GM21360 (cell line): ENCODE measurements around the gene EHD3.
"Not testable (repeated sequence)": the region's sequence is repeated elsewhere in the genome, so short reads cannot be mapped to it uniquely, and the experiment has no call there.

ENCODE experiments used
- ATAC-seq: cut with Tn5 transposase; IDR thresholded peaks from one replicate; pipeline ENCODE4 v1.9.1; 2021; ENCODE audit warnings: mild to moderate bottlenecking, moderate library complexity; ENCODE audit not compliant: unreplicated experiment

The EHD3 gene

GRCh38 chr2:31283193-31283919 is 49.4 kb downstream of the EHD3 start:
- not testable (repeated sequence) for ATAC-seq

GRCh38 chr2:31284107-31284506 is 50.2 kb downstream of the EHD3 start:
- no peak for ATAC-seq

- ATAC-seq = no peak
Measured at GRCh38 chr2:31286230-31286629, 52.3 kb downstream of the EHD3 start.

DNA sequence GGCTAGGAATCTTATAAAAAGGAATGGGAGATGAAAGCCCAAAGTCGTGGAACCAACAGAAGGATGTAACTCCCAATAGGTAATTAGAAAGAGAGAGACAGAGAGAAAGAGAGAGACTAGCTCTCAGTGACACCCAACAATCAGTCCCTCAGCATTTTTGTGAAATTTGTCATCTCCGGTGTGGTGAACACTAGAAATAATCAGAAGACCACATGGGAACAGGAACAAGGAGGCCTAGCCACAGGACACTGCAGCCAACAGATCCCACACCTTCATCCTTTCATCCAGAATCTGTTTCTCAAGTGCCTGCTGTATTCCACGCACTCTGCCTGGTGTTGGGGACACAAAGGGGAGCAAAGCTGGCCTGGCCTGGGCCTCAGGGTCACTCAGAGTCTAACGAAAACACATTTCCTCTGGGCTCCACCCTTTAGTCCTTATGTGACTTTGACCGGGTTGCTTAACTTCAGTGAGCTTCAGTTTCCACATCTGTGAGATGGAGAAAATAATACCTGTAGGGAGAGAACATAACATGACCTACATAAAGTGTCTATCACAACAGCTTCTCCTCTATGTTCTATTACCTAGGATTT is 53.1 kb downstream of the EHD3 start:
- no peak for ATAC-seq

DNA sequence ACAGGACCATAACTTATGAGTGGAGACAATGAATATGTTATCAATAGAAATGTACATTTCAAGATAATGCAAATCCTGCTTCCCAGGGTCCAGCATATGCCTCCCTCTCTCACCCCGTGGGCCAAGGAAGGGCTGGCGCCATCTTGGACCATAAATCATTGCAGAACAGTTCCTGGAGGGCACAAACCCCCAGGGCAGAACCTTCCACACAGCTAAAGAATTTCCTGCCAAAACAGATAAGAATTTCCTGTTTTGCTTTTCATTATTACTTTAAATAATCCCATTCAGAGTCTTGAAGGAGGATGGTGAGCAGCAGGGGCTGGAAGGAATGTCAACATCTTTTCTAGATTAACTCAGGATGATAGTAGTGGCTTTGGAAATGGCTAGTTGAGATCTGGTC is 53.7 kb downstream of the EHD3 start:
- no peak for ATAC-seq

GRCh38 chr2:31294196-31294595 is 60.2 kb downstream of the EHD3 start:
- ATAC-seq = no peak

DNA sequence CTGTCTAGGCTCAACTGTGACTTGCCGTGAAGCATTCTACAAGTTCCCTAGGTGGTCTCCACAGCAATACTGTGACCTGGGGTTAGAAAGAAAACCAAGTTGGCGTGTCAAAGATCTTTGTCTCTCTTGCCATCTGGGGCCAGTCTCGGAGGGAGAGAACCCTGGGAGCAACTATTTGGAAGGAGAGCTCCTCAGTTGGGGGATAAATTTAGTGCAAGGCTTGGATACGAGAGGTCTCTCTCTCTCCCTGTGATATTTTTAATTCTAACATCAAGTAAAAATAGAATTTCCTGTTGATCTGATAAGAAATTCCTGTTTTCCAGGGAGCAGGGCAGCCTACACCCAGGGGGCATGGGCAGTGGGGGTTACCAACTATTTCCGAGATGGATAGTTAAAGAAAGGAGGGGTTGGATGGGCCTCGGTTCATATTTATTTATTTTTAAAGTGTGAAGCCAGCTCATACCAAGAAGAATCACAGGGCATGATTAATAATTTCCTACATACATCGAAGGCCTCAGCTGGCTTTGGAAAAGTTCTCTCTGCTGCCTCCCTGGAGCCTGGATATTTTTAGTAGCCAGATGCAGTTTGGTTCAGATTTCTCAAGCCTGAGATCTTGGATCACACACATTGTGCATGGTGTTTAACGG is 62.8 kb downstream of the EHD3 start:
- ATAC-seq = no peak

DNA sequence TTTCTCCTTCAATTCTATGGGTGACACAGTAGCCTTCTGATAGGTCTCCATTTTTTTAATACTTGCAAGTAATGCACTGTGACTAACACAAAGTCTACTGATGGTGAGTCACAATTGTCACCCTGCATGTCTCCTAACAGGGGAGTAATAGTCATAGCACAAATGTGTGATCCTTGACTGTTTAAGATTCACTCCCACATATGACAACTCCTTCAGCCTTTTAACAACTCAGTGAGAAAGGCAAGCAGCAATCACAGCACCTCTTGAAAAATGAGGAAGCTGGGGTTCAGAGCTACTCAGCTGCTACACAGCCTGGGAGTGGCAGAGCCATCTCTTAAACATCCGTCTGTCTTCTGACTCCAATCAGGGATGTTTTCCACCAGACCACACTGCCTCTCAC is 63.8 kb downstream of the EHD3 start:
- ATAC-seq = no peak

- no peak for ATAC-seq
Measured at GRCh38 chr2:31299547-31299946, 65.6 kb downstream of the EHD3 start.

DNA sequence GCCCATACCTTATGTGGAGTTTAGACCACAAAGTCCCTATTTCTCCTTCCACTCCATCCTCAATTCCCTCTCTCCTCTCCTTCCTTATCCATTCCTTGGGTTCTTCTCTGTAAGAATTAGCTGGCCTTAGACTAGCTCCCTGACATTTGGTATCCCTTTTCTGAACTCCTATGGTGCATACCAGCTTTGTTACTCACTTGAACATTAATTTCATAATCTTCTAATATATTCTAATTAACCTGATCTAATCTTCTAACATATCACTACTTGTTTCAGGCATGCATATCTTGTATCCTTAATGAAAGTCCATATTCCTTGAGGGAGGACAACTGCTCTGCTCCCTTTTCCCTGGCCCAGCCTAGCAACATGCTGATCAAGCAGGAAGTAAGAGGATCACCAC is 66.4 kb downstream of the EHD3 start:
- no peak for ATAC-seq

- no peak for ATAC-seq
Measured at GRCh38 chr2:31302940-31303563, 69.1 kb downstream of the EHD3 start.

DNA sequence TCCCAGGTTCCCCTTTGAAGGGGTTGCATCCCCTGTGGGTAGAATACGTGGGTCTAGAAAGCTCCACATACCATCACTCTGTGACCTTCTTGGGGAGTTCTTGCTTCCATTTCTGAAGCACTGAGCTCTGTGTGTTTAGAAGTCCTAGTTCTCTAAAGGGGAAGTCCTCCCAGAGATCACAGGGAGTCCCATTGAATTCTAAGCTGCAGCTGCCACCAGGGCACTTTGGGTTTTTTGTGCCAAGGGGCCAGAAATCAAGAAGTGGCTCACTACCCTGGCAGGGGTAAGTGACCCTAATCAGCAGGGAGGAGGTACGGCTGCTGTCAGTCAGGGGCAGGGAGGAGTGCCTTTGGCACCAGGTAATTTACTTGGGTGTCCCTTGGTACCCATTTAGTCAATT is 70.9 kb downstream of the EHD3 start:
- no peak for ATAC-seq

DNA sequence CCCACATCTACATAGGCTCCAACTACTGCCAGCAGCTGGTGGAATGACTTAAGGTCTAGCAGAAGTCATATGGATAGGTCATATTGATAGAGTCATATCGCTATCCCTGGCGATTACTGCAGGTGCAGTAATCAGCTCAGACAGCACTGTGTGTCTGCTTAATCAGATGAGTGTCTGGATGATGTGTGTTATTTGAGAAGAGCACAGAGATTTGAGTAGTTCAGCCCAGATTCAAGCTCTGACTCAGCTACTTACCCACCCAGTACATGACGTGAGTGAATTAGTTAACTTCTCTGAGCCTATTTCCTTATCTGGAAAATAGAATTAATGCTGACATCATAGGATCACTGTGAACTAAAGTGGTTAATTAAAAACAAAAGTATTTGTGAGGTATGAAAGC is 78.9 kb downstream of the EHD3 start:
- no peak for ATAC-seq

- ATAC-seq = no peak
Measured at GRCh38 chr2:31314761-31315160, 80.8 kb downstream of the EHD3 start.

- ATAC-seq = no peak
Measured at GRCh38 chr2:31317396-31317795, 83.4 kb downstream of the EHD3 start.

GRCh38 chr2:31318361-31319336 is 84.7 kb downstream of the EHD3 start:
- peak; percentile 51 for ATAC-seq
